GM18511 (cell line): ENCODE results near the gene TFR2.

Source experiments
- ATAC-seq: cut with Tn5 transposase; IDR thresholded peaks from one replicate; pipeline ENCODE4 v1.9.1; 2021; ENCODE audit warnings: mild to moderate bottlenecking, moderate library complexity; ENCODE audit not compliant: unreplicated experiment

TFR2 gene

DNA sequence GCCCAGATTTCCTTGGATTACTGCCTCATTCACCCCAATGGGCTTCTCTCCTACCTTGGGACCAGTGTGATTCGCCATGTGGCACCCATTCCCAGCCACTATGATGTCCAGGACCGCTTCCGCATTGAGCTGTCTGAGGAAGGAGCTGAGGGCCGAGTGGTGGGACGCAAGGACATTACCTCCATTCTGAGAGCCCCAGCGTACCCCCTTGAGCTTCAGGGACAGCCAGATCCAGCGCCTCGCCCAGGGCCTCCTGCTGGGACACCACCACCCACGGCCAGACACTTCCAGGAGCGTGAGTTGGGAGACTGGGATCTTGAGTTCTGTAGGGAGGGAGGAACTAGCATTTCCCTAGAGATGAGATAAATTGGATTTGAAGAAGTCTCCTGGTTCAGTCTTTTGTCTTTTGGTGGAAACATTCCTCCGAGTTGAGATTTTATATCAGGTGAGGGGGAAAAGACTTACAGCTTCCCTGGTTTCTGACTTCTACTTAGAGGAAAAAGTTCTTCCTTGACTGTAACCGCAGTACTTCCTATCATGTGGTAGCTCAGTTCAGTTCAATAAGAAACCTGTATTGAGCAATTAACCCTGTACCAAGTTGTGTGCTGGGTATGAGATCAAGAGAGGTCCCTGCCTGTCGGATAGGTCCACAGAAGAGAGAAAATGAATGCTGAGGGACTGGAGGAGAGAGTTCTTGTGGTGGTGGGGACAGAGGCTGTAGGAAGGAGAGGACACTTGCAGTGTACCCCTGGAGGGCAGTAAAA, 27.8 kb downstream of the TFR2 start:
- no peak for ATAC-seq

GRCh38 chr7:100612730-100613390, 28.5 kb downstream of the TFR2 start:
- peak; percentile 12 for ATAC-seq

GRCh38 chr7:100611983-100612729, 29.2 kb downstream of the TFR2 start, which contains the start of gene MOSPD3:
Gene MOSPD3, plus strand, starts transcription at chr7:100612540. Its CDS starts 252 bp downstream, at chr7:100612792.
- ATAC-seq = peak; percentile 93

- no peak for ATAC-seq
Measured at GRCh38 chr7:100609958-100610357, 31.4 kb downstream of the TFR2 start.

DNA sequence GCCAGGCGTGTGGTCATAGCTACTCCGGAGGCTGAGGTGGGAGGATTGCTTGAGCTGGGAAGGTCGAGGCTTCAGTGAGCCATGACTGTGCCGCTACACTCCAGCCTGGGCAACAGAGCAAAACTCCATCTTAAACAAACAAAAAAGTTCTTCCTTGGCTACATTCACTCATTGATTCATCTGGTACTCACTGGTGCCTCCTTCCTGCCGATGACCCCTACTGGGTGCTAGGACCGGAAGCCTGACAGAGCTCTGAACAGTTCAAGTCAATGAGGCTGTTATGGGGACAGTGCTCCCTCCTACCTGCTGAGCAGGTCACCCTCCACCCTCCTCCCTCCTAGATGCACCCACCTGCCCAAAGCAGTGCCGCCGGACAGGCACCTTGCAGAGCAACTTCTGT, 34.2 kb downstream of the TFR2 start:
- no peak for ATAC-seq

DNA sequence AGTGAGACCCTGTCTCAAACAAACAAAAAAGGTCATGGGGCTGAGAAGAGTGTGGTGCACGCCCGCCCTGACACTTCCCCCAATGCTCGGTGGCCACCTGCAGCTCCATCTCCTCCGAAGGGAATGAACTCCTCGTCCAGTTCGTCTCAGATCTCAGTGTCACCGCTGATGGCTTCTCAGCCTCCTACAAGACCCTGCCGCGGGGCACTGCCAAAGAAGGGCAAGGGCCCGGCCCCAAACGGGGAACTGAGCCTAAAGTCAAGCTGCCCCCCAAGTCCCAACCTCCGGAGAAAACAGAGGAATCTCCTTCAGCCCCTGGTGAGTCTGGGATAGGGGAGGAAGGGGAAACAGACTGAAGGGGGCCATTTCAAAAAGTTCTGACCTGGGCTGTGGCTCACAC, 35.0 kb downstream of the TFR2 start:
- ATAC-seq = no peak

DNA sequence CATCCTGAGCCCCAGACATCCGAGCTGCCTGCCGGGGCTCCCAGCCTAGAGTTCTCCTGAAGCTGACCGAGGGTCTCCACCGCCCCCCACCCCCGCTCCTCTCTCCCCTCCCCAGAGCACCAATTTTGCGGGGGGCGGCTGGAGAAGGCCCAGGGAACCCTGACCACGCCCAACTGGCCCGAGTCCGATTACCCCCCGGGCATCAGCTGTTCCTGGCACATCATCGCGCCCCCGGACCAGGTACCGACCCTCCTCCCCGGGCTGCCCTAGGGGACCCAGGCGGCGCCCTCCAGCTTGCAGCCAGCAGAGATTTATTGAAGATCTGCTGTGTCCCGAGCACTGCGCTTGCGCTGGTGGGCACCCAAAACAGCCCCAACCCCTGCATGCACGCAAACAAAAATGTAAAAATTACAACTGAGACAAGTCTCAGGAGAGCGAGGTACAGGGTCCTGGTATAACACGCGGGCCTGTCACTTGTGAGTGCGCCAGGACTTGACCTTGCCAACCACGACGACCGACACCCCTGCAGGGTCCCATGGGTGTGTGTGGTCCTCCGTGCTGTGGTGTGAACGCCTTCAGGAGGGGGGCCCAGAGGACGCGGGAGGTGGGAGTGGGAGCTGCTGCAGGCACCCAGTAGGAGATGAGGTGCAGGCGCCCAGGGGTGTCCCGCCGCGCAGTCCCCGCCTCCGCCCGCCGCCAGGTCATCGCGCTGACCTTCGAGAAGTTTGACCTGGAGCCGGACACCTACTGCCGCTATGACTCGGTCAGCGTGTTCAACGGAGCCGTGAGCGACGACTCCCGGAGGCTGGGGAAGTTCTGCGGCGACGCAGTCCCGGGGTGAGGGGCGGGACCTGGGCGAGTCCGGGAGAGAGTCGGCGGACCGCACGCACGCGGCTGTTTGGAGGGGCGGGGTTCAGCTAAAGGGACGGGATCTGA, 36.1 kb downstream of the TFR2 start:
- peak; percentile 4 for ATAC-seq

GRCh38 chr7:100604028-100604975, 37.0 kb downstream of the TFR2 start:
- peak; percentile 61 for ATAC-seq

DNA sequence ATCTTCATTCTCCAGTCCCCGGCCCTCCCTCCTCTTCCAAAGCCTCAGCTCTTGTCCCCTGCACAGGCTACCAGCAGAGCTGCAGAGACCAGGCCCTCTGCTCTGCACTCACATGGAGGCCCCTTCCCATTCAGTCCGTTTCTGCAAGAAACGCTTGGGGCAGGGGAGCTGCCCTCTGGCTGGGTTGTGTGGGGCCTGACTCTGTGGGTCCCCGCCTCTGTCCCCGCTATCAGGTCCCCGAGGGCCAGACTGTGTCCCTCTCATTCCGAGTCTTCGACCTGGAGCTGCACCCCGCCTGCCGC, 37.7 kb downstream of the TFR2 start:
- peak; percentile 13 for ATAC-seq

DNA sequence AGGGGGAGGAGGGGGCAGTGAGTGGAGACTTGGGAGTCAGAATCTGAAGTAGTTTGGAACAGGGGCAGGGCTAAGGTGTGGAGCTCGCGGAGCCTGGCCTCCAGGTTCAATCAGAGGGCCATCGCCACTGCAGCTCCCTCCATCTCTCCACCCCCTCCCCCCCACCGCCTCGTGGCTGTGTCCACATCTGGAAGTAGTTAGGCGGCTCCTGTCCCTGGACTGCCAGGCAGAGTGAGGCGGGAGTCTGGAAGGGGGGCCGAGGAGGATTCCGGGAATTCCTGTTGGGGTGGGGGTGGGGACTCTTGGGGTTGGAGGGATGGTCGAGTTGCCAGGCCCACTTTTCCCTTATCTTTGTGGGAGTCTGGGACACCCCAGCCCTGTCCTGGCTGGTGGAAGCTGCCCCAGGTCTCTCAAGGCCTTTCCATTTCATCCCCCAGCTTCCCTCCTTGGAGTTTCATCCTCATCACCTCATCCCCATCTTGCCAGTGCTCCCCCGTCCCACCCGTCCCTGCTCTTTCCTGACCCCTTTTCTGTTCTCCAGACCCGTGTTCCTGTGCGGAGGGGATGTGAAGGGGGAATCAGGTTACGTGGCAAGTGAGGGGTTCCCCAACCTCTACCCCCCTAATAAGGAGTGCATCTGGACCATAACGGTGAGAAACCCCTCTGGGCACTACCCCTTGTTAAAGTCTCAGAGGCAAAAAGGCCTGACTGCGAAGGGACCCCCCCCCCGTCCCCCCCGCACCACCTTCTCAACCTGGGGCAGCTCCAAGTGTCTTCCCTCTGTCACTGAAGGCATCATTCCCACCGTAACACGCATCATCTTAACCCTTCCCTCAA, 38.2 kb downstream of the TFR2 start:
- no peak for ATAC-seq

- ATAC-seq = no peak
Measured at GRCh38 chr7:100600730-100601038, 40.7 kb downstream of the TFR2 start.

DNA sequence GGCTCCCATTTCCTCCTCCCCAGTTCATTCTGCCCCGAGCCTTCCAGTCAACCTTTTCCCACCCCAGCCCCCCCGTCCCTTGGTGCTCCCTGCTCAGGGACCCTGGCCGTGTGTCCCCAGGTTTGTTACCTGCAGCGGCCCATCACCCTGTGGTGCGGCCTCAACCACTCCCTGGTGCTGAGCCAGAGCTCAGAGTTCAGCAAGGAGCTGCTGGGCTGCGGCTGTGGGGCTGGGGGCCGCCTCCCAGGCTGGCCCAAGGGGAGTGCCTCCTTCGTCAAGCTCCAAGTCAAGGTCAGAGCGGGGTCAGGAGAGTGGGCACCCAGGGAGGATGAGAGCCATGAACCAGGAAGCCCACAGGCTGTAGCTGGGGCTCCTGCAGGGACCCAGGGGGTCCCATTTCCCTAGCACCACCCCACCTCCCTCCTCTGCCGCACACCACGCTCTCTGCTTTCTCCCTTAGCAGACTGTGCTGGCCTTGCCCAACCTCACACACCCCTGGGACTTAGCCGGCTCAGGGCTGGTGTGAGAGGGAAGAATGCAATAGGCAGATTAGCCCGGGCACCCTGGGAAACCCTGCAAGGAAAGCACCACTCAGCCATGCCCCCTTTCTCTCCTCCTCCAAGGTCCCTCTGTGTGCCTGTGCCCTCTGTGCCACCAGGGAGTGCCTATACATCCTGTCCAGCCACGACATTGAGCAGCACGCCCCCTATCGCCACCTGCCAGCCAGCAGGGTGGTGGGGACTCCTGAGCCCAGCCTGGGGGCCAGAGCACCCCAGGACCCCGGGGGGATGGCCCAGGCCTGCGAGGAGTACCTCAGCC, 41.2 kb downstream of the TFR2 start:
- ATAC-seq = no peak

- no peak for ATAC-seq
Measured at GRCh38 chr7:100598425-100598824, 42.9 kb downstream of the TFR2 start.

- ATAC-seq = no peak
Measured at GRCh38 chr7:100595188-100595587, 46.2 kb downstream of the TFR2 start.

GRCh38 chr7:100591596-100591995, 49.8 kb downstream of the TFR2 start:
- no peak for ATAC-seq

DNA sequence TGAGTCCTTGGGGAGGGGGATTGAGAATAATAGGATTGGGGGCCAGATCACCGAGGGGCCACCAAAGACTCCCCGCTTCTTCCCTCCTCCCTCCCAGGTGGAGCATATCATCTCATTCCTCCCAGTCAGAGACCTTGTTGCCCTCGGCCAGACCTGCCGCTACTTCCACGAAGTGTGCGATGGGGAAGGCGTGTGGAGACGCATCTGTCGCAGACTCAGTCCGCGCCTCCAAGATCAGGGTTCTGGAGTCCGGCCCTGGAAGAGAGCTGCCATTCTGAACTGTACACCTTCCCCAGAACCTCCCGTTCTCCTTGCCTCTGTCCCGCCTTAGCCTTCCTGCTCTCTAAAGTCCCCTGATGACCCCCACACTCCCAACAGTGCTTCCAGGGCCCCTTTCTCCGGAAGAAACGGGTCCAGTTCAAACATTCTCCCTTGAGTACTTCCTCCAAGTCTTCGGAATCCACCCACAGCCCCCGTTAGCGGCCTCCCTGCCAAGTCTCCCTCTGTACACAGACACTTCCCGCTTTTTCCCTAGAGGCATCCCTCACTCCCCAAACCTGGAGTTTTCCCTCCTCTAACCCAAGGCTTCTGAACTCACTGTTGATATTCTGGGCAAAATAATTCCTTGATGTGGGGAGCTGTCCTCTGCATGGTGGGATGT, 51.1 kb downstream of the TFR2 start:
- no peak for ATAC-seq

GRCh38 chr7:100589341-100589947, 51.9 kb downstream of the TFR2 start:
- no peak for ATAC-seq
